K562 (cell line): Measurements from ENCODE around the gene FHIP1B. TPM values are rescaled to one million over a fixed set of nuclear protein-coding genes. Genes with fewer than 3 reads are reported as not detected.
A peak's percentile ranks its signal among the peaks of the same experiment; 100 is the strongest.

Experiments
- ATAC-seq: fragments of 200-7000 bp; cut with Tn5 transposase; 3 replicates; pipeline ENCODE4 v1.9.1; 2020; ENCODE audit warnings: moderate library complexity
- BruUV-seq: library from RNA; stranded (reverse); fragments of 400-500 nt; replicated peaks from 2 replicates; lab custom pipeline; 2021; lab: Mats Ljungman, UMichigan
- CTCF ChIA-PET: fragments of 300-600 bp; formaldehyde crosslinking; extraction: SDS; loops from one replicate; lab custom pipeline; 2021; ENCODE audit warnings: low intra/inter-chr PET ratio; lab: Yijun Ruan, JAX
- POLR2A ChIA-PET: fragments of 300-600, 350-650 bp; sonication (Branson Sonifier 250); formaldehyde crosslinking; extraction: SDS; loops from one replicate; lab custom pipeline; 2021; ENCODE audit warnings: antibody characterized with exemption, inconsistent platforms; lab: Yijun Ruan, JAX
- DNase-seq, 4 experiments: peaks; one replicate each; pipeline versions ENCODE4 v3.0.0 to v3.0.0-alpha.2; 2011 to 2018; ENCODE audit warnings: low spot score in 3 of 4, mixed read lengths in 3 of 4; ENCODE audit errors: extremely low read depth in 1 of 4
- FAIRE-seq: peaks from 2 replicates; lab custom pipeline; 2011; peaks lifted over from hg19 to GRCh38; lab: Jason Lieb, UNC
- H2AFZ ChIP-seq: 2 replicates; pipeline ENCODE4 v1.6.0; 2011; ENCODE audit warnings: low read depth, low read length, control low read depth, inconsistent platforms
- H3K27ac ChIP-seq: fragments of 200-600 bp; 3 replicates; pipeline ENCODE4 v1.8.0; 2011; ENCODE audit warnings: low read depth, mild to moderate bottlenecking, control low read depth, inconsistent platforms, low read length, moderate library complexity, mixed read lengths; ENCODE audit errors: extremely low read depth
- H3K27me3 ChIP-seq, 2 experiments: fragments of 300-600 bp in 1 of 2; 2 replicates in 1 of 2; 3 replicates in 1 of 2; pipeline versions ENCODE4 v1.6.0 to v1.8.0; 2011; ENCODE audit warnings: inconsistent platforms in 2 of 2, low read length in 2 of 2, mild to moderate bottlenecking in 1 of 2, mixed read lengths in 1 of 2, moderate library complexity in 1 of 2; ENCODE audit not compliant: control insufficient read depth in 2 of 2, insufficient read depth in 2 of 2
- H3K36me3 ChIP-seq: fragments of 300-600 bp; 3 replicates; pipeline ENCODE4 v1.8.0; 2011; ENCODE audit warnings: mild to moderate bottlenecking, low read length, inconsistent platforms; ENCODE audit not compliant: control insufficient read depth, insufficient read depth
- H3K4me1 ChIP-seq, 2 experiments: fragments of 200-600 bp in 1 of 2; replicated peaks in 1 of 2; 2 replicates in 1 of 2; 3 replicates in 1 of 2; pipeline versions ENCODE4 v1.5.1 to v1.8.0; 2011; ENCODE audit warnings: inconsistent platforms in 2 of 2, low read length in 2 of 2, mild to moderate bottlenecking in 1 of 2, mixed read lengths in 1 of 2, moderate library complexity in 1 of 2; ENCODE audit not compliant: control insufficient read depth in 2 of 2, insufficient read depth in 2 of 2
- H3K4me2 ChIP-seq: 2 replicates; pipeline ENCODE4 v1.6.1; 2011; ENCODE audit warnings: low read length, control low read depth, inconsistent platforms, mixed read lengths; ENCODE audit not compliant: insufficient read depth
- H3K4me3 ChIP-seq: fragments of 200-600 bp; sonication (generic), shearing (Covaris generic); 2 replicates; pipeline ENCODE4 v1.5.1; 2016; ENCODE audit warnings: control low read depth, inconsistent platforms
- H3K79me2 ChIP-seq: fragments of 200-600 bp; 3 replicates; pipeline ENCODE4 v1.8.0; 2011; ENCODE audit warnings: low read length, inconsistent platforms; ENCODE audit not compliant: control insufficient read depth, insufficient read depth
- H3K9ac ChIP-seq, 2 experiments: 2 replicates each; pipeline versions ENCODE4 v1.6.0 to v1.6.1; 2011; ENCODE audit warnings: low read depth in 2 of 2, low read length in 2 of 2, control low read depth in 1 of 2, inconsistent platforms in 1 of 2, mild to moderate bottlenecking in 1 of 2, mixed read lengths in 1 of 2; ENCODE audit not compliant: insufficient read depth in 1 of 2
- H3K9me1 ChIP-seq: one replicate; pipeline ENCODE4 v1.6.0; 2011; ENCODE audit warnings: inconsistent platforms, mild to moderate bottlenecking, low read length, moderate library complexity; ENCODE audit not compliant: control insufficient read depth, insufficient read depth
- H3K9me3 ChIP-seq: replicated peaks from 2 replicates; pipeline ENCODE4 v1.5.1; 2011; ENCODE audit warnings: low read depth, low read length, inconsistent platforms; ENCODE audit not compliant: control insufficient read depth, insufficient read depth
- H4K20me1 ChIP-seq: replicated peaks from 2 replicates; pipeline ENCODE4 v1.6.1; 2011; ENCODE audit warnings: low read length, inconsistent platforms, mixed read lengths; ENCODE audit not compliant: control insufficient read depth, insufficient read depth
- AFF1 ChIP-seq, 2 experiments: fragments of 450-650 bp; IDR thresholded peaks; 2 replicates each; pipeline ENCODE4 v1.6.1; 2018; ENCODE audit warnings: mild to moderate bottlenecking in 2 of 2, low read depth in 1 of 2; ENCODE audit not compliant: partially characterized antibody in 2 of 2
- ILK ChIP-seq: fragments of 450-650 bp; IDR thresholded peaks from 2 replicates; pipeline ENCODE4 v1.6.1; 2016; ENCODE audit warnings: missing genetic modification characterization, low read depth, mild to moderate bottlenecking, missing compliant biosample characterization, moderate library complexity, borderline replicate concordance
- KDM4B ChIP-seq, 2 experiments: fragments of 450-650 bp in 1 of 2; sonication (generic) in 1 of 2; IDR thresholded peaks; 2 replicates each; pipeline ENCODE4 v1.6.1; 2016 to 2017; ENCODE audit warnings: borderline replicate concordance in 2 of 2, antibody characterized with exemption in 1 of 2, low read depth in 1 of 2, mild to moderate bottlenecking in 1 of 2
- MTA2 ChIP-seq: fragments of 450-650 bp; IDR thresholded peaks from 2 replicates; pipeline ENCODE4 v1.6.1; 2016; ENCODE audit warnings: low read depth
- NCOR1 ChIP-seq: fragments of 450-650 bp; IDR thresholded peaks from 2 replicates; pipeline ENCODE4 v1.6.1; 2016; ENCODE audit warnings: mild to moderate bottlenecking, moderate library complexity
- NFATC3 ChIP-seq: fragments of 450-650 bp; IDR thresholded peaks from 2 replicates; pipeline ENCODE4 v1.6.1; 2017; ENCODE audit warnings: mild to moderate bottlenecking
- PHB ChIP-seq: fragments of 250-450 bp; sonication (Bioruptor Pico); IDR thresholded peaks from 2 replicates; pipeline ENCODE4 v1.5.0; 2021
- PHTF2 ChIP-seq: fragments of 250-450 bp; sonication (Bioruptor Pico); IDR thresholded peaks from 2 replicates; pipeline ENCODE4 v1.5.0; 2021; ENCODE audit warnings: mild to moderate bottlenecking
- RNF2 ChIP-seq: sonication (generic); IDR thresholded peaks from 2 replicates; pipeline ENCODE4 v1.6.1; 2016
- SMARCA4 ChIP-seq: fragments of 450-650 bp; IDR thresholded peaks from 2 replicates; pipeline ENCODE4 v1.6.1; 2016
- STAT5A ChIP-seq: IDR thresholded peaks from 2 replicates; pipeline ENCODE4 v1.6.1; 2012; ENCODE audit warnings: low read length, inconsistent platforms, borderline replicate concordance
- TCFL5 ChIP-seq: fragments of 250-450 bp; sonication (Bioruptor Pico); conservative IDR thresholded peaks from 2 replicates; pipeline ENCODE4 v1.6.1; 2021; ENCODE audit warnings: mild to moderate bottlenecking, moderate library complexity, matching md5 sums
- TEAD4 ChIP-seq, 2 experiments: sonication (generic) in 1 of 2; formaldehyde crosslinking in 1 of 2; IDR thresholded peaks; 2 replicates each; pipeline versions ENCODE4 v1.6.1 to v1.8.0; 2012 to 2022; ENCODE audit warnings: borderline replicate concordance in 1 of 2, inconsistent platforms in 1 of 2, low read length in 1 of 2, mild to moderate bottlenecking in 1 of 2, missing genetic modification reagents in 1 of 2
- TSC22D4 ChIP-seq: fragments of 450-650 bp; IDR thresholded peaks from 2 replicates; pipeline ENCODE4 v1.6.1; 2016; ENCODE audit warnings: missing genetic modification characterization, missing biosample characterization, control low read depth
- ZNF146 ChIP-seq: IDR thresholded peaks from one replicate; pipeline ENCODE4 v1.6.1; 2018; ENCODE audit warnings: missing compliant biosample characterization; ENCODE audit not compliant: unreplicated experiment
- ZNF707 ChIP-seq: fragments of 250-450 bp; sonication (Bioruptor Pico); conservative IDR thresholded peaks from 2 replicates; pipeline ENCODE4 v1.8.0; 2022; ENCODE audit warnings: inconsistent platforms, mild to moderate bottlenecking, moderate library complexity
- WGBS: fragments of 100-300 bp; shearing (Covaris generic); methylation state at CpG from one replicate; pipeline ENCODE4 v1.1.6; 2016; ENCODE audit warnings: low coverage, mixed read lengths; ENCODE audit not compliant: insufficient coverage; ENCODE audit errors: missing lambda C conversion rate; 5-methylcytosine and 5-hydroxymethylcytosine counted together
- in situ Hi-C: fragments of 300-500 bp; cut with MboI; formaldehyde crosslinking; loops from 4 replicates; pipeline ENCODE4 v1.15.0; 2018; ENCODE audit warnings: inconsistent platforms, mixed read lengths
- intact Hi-C: fragments of 100-400 bp; cut with micrococcal nuclease; formaldehyde crosslinking; loops from 2 replicates; pipeline ENCODE4 v1.14.2; 2022
- polyA plus RNA-seq, 8 experiments: library from polyadenylated mRNA; depleted of rRNA in 4 of 8; stranded (reverse) in 5 of 8; unstranded in 3 of 8; fragments of >200 nt; fragmentation: Nextera tagmentation in 2 of 8; fragmentation: Illumina TruSeq in 1 of 8; extraction: Ambion mirVana in 2 of 8; extraction: Trizol in 1 of 8; gene quantifications; 2 replicates each; pipeline versions ENCODE4 v1.2.1 to v1.2.3, GENCODE V29; 2011 to 2014; ENCODE audit warnings: inconsistent platforms in 1 of 8, missing spikeins in 1 of 8
- total RNA-seq, 7 experiments: library from RNA; depleted of rRNA in 6 of 7; stranded (reverse); fragments of >200 nt in 6 of 7; fragmentation: Illumina TruSeq in 2 of 7; extraction: Trizol in 2 of 7; gene quantifications; 2 replicates each; pipeline versions ENCODE4 v1.2.1 to v1.2.3, GENCODE V29; 2011 to 2021; ENCODE audit warnings: low replicate concordance in 1 of 7
- TF ChIP-seq, protein P1 (sequence below): fragments of 250-450 bp; sonication (Bioruptor Pico); IDR thresholded peaks from 2 replicates; pipeline ENCODE4 v1.4.0; 2020; ENCODE audit warnings: borderline replicate concordance

FHIP1B gene
- total and polyA plus RNA-seq, 9 of the 15 experiments (the other 6 are each of a cell fraction or from before 2014, with no cell fraction given) = 0.94 to 24.7 (median 15.6) TPM

GRCh38 chr11:6225024-6225423 lies 9.4 kb downstream of the FHIP1B start:
- Histone ChIP-seq H3K4me3 (no peak overlapping the region), H3K79me2 (peaks cover 31% of the 10 kb centered on the region), H3K36me3 (peaks cover 40% of the 10 kb centered on the region; the same call in 2 of the 3 replicates), H3K9me3 (no peaks in the 10 kb centered on the region), H3K27me3 (no peaks in the 10 kb centered on the region), H3K4me1 (peaks cover 5 to 25% of the 10 kb centered on the region in 2 experiments), H3K9me1 (peaks cover 2% of the 10 kb centered on the region), H4K20me1 (peaks cover 3% of the 10 kb centered on the region), H2AFZ (no peak overlapping the region), H3K27ac (no peak overlapping the region), H3K4me2 (peak overlapping the region; percentile 40; the same call in 1 of the 2 replicates), H3K9ac (0 out of 4 replicates have a peak overlapping the region, but pooled peaks of 1 of the 2 experiments have one; percentile 7)
- WGBS = 0% methylated on average over 1 of the region's 1 CpG
- ATAC-seq (peak; percentile 67), FAIRE-seq (no peak), DNase-seq (no peak)
- ChIA-PET CTCF (no interaction called here), POLR2A (interaction anchor here (1.3 to 2.6 kb wide), 2 partner anchors 9 kb away, joined by 4 to 11 read pairs; partner anchors contain the start of gene FHIP1B)
- intact Hi-C loops (no loop called here), in situ Hi-C loops (no loop called here)
- BruUV-seq = no TSS peak
- 0 out of 2 replicates have a peak, but pooled peaks have one; percentile 20 for TF ChIP-seq STAT5A
- no peak for TF ChIP-seq ZNF146
- TF ChIP-seq ILK = no peak
- TF ChIP-seq ZNF707 (CRISPR knock-in tag) = no peak
- TF ChIP-seq RNF2 = no peak
- TF ChIP-seq KDM4B (IDR thresholded peaks at IDR 0.05; ENCODE audit: borderline replicate concordance in 2 of 2, low read depth in 1 of 2) = no peak
- peak; percentile 45; the same call in 1 of the 2 replicates for TF ChIP-seq NCOR1
- TF ChIP-seq SMARCA4 = peak; percentile 82
- no peak for TF ChIP-seq TSC22D4
- TF ChIP-seq PHB (CRISPR knock-in tag) = no peak
- TF ChIP-seq NFATC3 = no peak
- no peak for TF ChIP-seq AFF1 (IDR thresholded peaks at IDR 0.05; ENCODE audit: low read depth in 1 of 2, partially characterized antibody in 2 of 2)
- 0 out of 2 replicates have a peak, but pooled peaks have one; percentile 24 for TF ChIP-seq MTA2
- TF ChIP-seq, protein P1, sequence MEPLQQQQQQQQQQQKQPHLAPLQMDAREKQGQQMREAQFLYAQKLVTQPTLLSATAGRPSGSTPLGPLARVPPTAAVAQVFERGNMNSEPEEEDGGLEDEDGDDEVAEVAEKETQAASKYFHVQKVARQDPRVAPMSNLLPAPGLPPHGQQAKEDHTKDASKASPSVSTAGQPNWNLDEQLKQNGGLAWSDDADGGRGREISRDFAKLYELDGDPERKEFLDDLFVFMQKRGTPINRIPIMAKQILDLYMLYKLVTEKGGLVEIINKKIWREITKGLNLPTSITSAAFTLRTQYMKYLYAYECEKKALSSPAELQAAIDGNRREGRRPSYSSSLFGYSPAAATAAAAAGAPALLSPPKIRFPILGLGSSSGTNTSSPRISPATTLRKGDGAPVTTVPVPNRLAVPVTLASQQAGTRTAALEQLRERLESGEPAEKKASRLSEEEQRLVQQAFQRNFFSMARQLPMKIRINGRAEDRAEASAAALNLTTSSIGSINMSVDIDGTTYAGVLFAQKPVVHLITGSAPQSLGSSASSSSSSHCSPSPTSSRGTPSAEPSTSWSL (CRISPR knock-in tag) = no peak
- TF ChIP-seq TCFL5 (CRISPR knock-in tag) = no peak
- peak; percentile 76 for TF ChIP-seq TEAD4 (IDR thresholded peaks at IDR 0.05; ENCODE audit: low read length)
- no peak for TF ChIP-seq TEAD4 (CRISPR knock-in tag; IDR thresholded peaks at IDR 0.05; ENCODE audit: borderline replicate concordance)
- no peak for TF ChIP-seq PHTF2
